Measurements from ENCODE around the gene CCDC82.

- TF ChIP-seq YY1 (IDR thresholded peaks at IDR 0.05; ENCODE audit: insufficient read depth, insufficient read length), result no peak
- no peak for TF ChIP-seq ZNF274 (IDR thresholded peaks at IDR 0.05; ENCODE audit: low read depth, low read length)
These were observed 83.6 kb downstream of the CCDC82 start for GRCh38 chr11:96306071-96306470.

Data from NT2/D1 (cell line).